Thoracic aorta (tissue), 2 donors: Measurements from ENCODE around the gene ABCB6. TPM values are rescaled to one million over a fixed set of nuclear protein-coding genes. Genes with fewer than 3 reads are reported as not detected.

Source experiments
- ATAC-seq: fragments of 150-250 bp; one replicate; pipeline ENCODE4 v1.8.0; 2017; ENCODE audit warnings: low read depth; ENCODE audit not compliant: insufficient number of reproducible peaks, low FRiP score
- DNase-seq: peaks from one replicate; pipeline ENCODE4 v3.0.0-alpha.2; 2020; ENCODE audit warnings: low spot score
- H3K27ac ChIP-seq, 2 donors: fragments of 200-600 bp; sonication (generic); 1 replicate in 1 of 2; 2 replicates in 1 of 2; pipeline ENCODE4 v1.5.1; 2016; ENCODE audit warnings: mild to moderate bottlenecking in 2 of 2, moderate library complexity in 2 of 2
- H3K27me3 ChIP-seq: fragments of 200-600 bp; sonication (generic); replicated peaks from 2 replicates; pipeline ENCODE4 v1.6.0; 2016; ENCODE audit warnings: mild to moderate bottlenecking; ENCODE audit not compliant: insufficient read depth
- H3K36me3 ChIP-seq: fragments of 200-600 bp; sonication (generic); one replicate; pipeline ENCODE4 v1.5.1; 2016
- H3K4me1 ChIP-seq, 2 donors: fragments of 200-600 bp; sonication (generic); 1 replicate in 1 of 2; 2 replicates in 1 of 2; pipeline versions ENCODE4 v1.5.1 to v1.6.0; 2016; ENCODE audit warnings: low read depth in 2 of 2, mild to moderate bottlenecking in 1 of 2; ENCODE audit not compliant: control insufficient read depth in 1 of 2
- H3K4me3 ChIP-seq: fragments of 200-600 bp; sonication (generic); 2 replicates; pipeline ENCODE4 v1.5.1; 2016; ENCODE audit warnings: mild to moderate bottlenecking
- H3K9me3 ChIP-seq: fragments of 200-600 bp; sonication (generic); 2 replicates; pipeline ENCODE4 v1.5.1; 2016
- CTCF ChIP-seq: fragments of 200-600 bp; sonication (generic); IDR thresholded peaks from one replicate; pipeline ENCODE4 v1.5.1; 2019; ENCODE audit warnings: antibody characterized with exemption
- total RNA-seq, 2 donors: library from RNA; depleted of rRNA; stranded (reverse); fragments of >200 nt; gene quantifications; one replicate each; pipeline versions ENCODE4 v1.1.0 to v1.2.3, GENCODE V29; 2016

The ABCB6 gene
- total RNA-seq, 2 donors from 2014 or later: 12.7 to 26.0 TPM

- Histone ChIP-seq H3K9me3 (no peaks in the 10 kb centered on the region), H3K27ac (peak overlapping the region; percentile 98), H3K36me3 (peaks cover 55% of the 10 kb centered on the region), H3K27me3 (no peaks in the 10 kb centered on the region), H3K4me3 (peak overlapping the region; percentile 83), H3K4me1 (peaks cover 21 to 32% of the 10 kb centered on the region in 2 donors)
- ATAC-seq (peak; percentile 10), DNase-seq (no peak)
- no peak for TF ChIP-seq CTCF
These were observed 40.2 kb downstream of the ABCB6 start for GRCh38 chr2:219178377-219179175.

- Histone ChIP-seq H3K27ac (peak within 1 kb of the TSS; percentile 98), H3K4me3 (peak within 1 kb of the TSS; percentile 83), H3K36me3 (peaks cover 49% of the 10 kb centered on the region), H3K27me3 (no peaks in the 10 kb centered on the region), H3K9me3 (no peaks in the 10 kb centered on the region), H3K4me1 (peaks cover 21 to 32% of the 10 kb centered on the region in 2 donors)
- ATAC-seq (peak; percentile 72), DNase-seq (peak; percentile 55)
- peak; percentile 6 for TF ChIP-seq CTCF
These were observed 41.0 kb downstream of the ABCB6 start, which contains the start of gene RETREG2 for GRCh38 chr2:219177552-219178376. Gene RETREG2 (plus strand): TSS chr2:219178275. CDS start chr2:219178353, 78 bp downstream.

- Histone ChIP-seq H3K27me3 (no peaks in the 10 kb centered on the region), H3K4me3 (peak within 1 kb of the TSS; percentile 83), H3K27ac (peak within 1 kb of the TSS; percentile 98), H3K4me1 (peaks cover 21 to 32% of the 10 kb centered on the region in 2 donors), H3K36me3 (peaks cover 46% of the 10 kb centered on the region), H3K9me3 (no peaks in the 10 kb centered on the region)
- DNase-seq (peak; percentile 42), ATAC-seq (peak; percentile 33)
- TF ChIP-seq CTCF: no peak
These were observed 41.8 kb downstream of the ABCB6 start, which contains the start of gene CNPPD1 for GRCh38 chr2:219176818-219177551. Gene CNPPD1 (minus strand): TSS chr2:219176925. CDS start chr2:219176828, 97 bp downstream.

- no peaks in the 10 kb centered on the region for H3K9me3 ChIP-seq
- peak overlapping the region; percentile 98 for H3K27ac ChIP-seq
- peaks cover 41% of the 10 kb centered on the region for H3K36me3 ChIP-seq
- peaks cover 21 to 36% of the 10 kb centered on the region in 2 donors for H3K4me1 ChIP-seq
- H3K27me3 ChIP-seq: no peaks in the 10 kb centered on the region
- DNase-seq (no peak), ATAC-seq (peak; percentile 14)
- TF ChIP-seq CTCF: no peak
- peak overlapping the region; percentile 83 for H3K4me3 ChIP-seq
These were observed 42.6 kb downstream of the ABCB6 start for GRCh38 chr2:219175928-219176817.
